Activated CD4-positive, alpha-beta T cell treated with anti-CD3 and anti-CD28 coated beads for 36 hours (primary cell): ENCODE results near the gene MID1. TPM values are rescaled to one million over a fixed set of nuclear protein-coding genes. Genes with fewer than 3 reads are reported as not detected.
"Not testable (repeated sequence)": the region's sequence is repeated elsewhere in the genome, so short reads cannot be mapped to it uniquely, and the experiment has no call there.

Experiments used
- ATAC-seq: fragments of 200-7000 bp; cut with Tn5 transposase; one replicate; pipeline ENCODE4 v1.10.0; 2021; ENCODE audit warnings: mild to moderate bottlenecking, moderate library complexity
- CTCF ChIA-PET: fragments of 350-600 bp; sonication (Branson Sonifier 250); formaldehyde crosslinking; loops from one replicate; lab custom pipeline; 2021; ENCODE audit warnings: antibody characterized with exemption; lab: Charles Lee
- POLR2A ChIA-PET: fragments of 350-600 bp; sonication (Branson Sonifier 250); formaldehyde crosslinking; loops from one replicate; lab custom pipeline; 2021; ENCODE audit warnings: antibody characterized with exemption, inconsistent platforms; lab: Charles Lee
- DNase-seq: peaks from one replicate; pipeline ENCODE4 v3.0.0-alpha.2; 2020
- H3K27ac Mint-ChIP-seq: one replicate; pipeline ENCODE4 v1.8.0; 2021; ENCODE audit warnings: mixed read lengths
- H3K27me3 Mint-ChIP-seq: one replicate; pipeline ENCODE4 v1.8.0; 2021; ENCODE audit warnings: mixed read lengths
- H3K36me3 Mint-ChIP-seq: one replicate; pipeline ENCODE4 v1.8.0; 2021; ENCODE audit warnings: low read depth, mixed read lengths
- H3K4me1 Mint-ChIP-seq: one replicate; pipeline ENCODE4 v1.8.0; 2021; ENCODE audit warnings: mixed read lengths
- H3K4me3 Mint-ChIP-seq: one replicate; pipeline ENCODE4 v1.8.0; 2021; ENCODE audit warnings: mild to moderate bottlenecking, moderate library complexity, mixed read lengths
- H3K9me3 Mint-ChIP-seq: one replicate; pipeline ENCODE4 v1.8.0; 2021; ENCODE audit warnings: low read depth, mixed read lengths
- intact Hi-C, 2 experiments: fragments of 100-400 bp; cut with DNase I in 1 of 2; cut with micrococcal nuclease in 1 of 2; formaldehyde crosslinking; loops; one replicate each; pipeline versions ENCODE4 v1.14.2 to v1.15.1; 2022 to 2024; cut with DNase I, micrococcal nuclease
- total RNA-seq, 2 experiments: library from RNA; stranded (reverse); gene quantifications; one replicate each; pipeline ENCODE4 v1.2.3, GENCODE V29; 2021

Gene MID1
- total RNA-seq, 2 experiments from 2014 or later = 0.37 to 0.43 TPM

GRCh38 chrX:10589787-10590186 is 30.6 kb downstream of the MID1 start:
- H3K9me3 Mint-ChIP-seq, H3K27me3 Mint-ChIP-seq, CTCF ChIA-PET, ATAC-seq, H3K4me1 Mint-ChIP-seq, DNase-seq, POLR2A ChIA-PET, H3K36me3 Mint-ChIP-seq, H3K4me3 Mint-ChIP-seq, H3K27ac Mint-ChIP-seq, intact Hi-C loops: not testable (repeated sequence)

GRCh38 chrX:10589098-10589497 is 31.3 kb downstream of the MID1 start:
- peaks cover 2% of the 10 kb centered on the region for H3K36me3 Mint-ChIP-seq
- H3K27me3 Mint-ChIP-seq = no peaks in the 10 kb centered on the region
- H3K4me1 Mint-ChIP-seq = no peaks in the 10 kb centered on the region
- H3K27ac Mint-ChIP-seq = no peak overlapping the region
- ChIA-PET CTCF (no interaction called here), POLR2A (no interaction called here)
- no peak overlapping the region for H3K4me3 Mint-ChIP-seq
- peaks cover 8% of the 10 kb centered on the region for H3K9me3 Mint-ChIP-seq
- no peak for DNase-seq
- intact Hi-C loops = no loop called here
- ATAC-seq = no peak

- intact Hi-C loops = not testable (repeated sequence)
Measured at GRCh38 chrX:10584882-10585281, 35.5 kb downstream of the MID1 start.

DNA sequence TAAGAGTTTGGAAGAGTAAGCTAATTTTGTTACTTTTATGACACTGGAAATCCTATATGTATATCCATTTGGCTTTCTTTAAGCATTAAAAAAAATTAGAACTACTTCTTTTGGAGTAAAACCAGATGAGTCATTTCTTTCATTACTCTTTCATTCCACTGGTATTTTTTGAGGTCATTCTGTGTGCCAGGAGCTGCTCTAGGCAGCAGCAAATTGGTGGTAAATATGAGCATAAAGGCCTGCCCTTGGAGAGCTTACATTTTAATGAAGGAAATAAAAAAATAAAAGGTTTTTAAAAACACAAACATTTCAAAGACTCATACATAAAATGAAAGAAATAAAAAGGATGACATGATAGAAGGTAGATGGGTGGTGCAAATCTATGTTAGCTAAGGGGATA is 37.4 kb downstream of the MID1 start:
- H3K9me3 Mint-ChIP-seq = peaks cover 8% of the 10 kb centered on the region
- POLR2A ChIA-PET = no interaction called here
- no peak overlapping the region for H3K27ac Mint-ChIP-seq
- H3K36me3 Mint-ChIP-seq = peaks cover 2% of the 10 kb centered on the region
- no peak for DNase-seq
- CTCF ChIA-PET = no interaction called here
- H3K4me3 Mint-ChIP-seq = no peak overlapping the region
- intact Hi-C loops = no loop called here
- no peaks in the 10 kb centered on the region for H3K27me3 Mint-ChIP-seq
- H3K4me1 Mint-ChIP-seq = no peaks in the 10 kb centered on the region
- ATAC-seq = no peak

More at GRCh38 chrX:10584882-10585281, 35.5 kb downstream of the MID1 start:
- H3K4me3 Mint-ChIP-seq, CTCF ChIA-PET, H3K4me1 Mint-ChIP-seq, POLR2A ChIA-PET, DNase-seq, H3K36me3 Mint-ChIP-seq, H3K9me3 Mint-ChIP-seq, H3K27me3 Mint-ChIP-seq, ATAC-seq, H3K27ac Mint-ChIP-seq: not testable (repeated sequence)

DNA sequence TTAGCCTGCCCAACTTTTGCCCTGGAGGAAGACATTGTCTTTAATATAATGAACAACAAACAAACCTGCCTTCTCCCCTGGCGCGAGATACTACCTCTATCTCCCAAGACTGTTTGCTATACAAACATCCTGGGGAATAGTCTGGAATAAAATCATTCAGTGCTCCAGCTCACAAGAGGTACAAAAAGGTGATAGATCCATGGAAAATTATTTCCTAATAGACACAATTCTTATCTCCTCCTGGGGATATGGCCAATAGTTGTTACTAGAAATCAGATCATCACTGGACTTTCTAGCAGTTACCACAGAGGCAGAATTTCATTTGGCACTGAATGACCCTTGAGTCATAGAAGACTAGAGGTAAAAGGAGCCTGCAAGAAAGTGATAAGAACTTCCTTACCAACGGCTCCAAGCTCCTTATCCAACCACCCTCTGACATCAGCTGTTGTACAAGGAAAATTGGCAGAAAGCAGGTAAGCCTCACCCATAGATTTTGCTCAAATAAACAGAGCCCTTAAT is 38.1 kb downstream of the MID1 start:
- Mint-ChIP-seq H3K27ac (no peak overlapping the region), H3K36me3 (peaks cover 2% of the 10 kb centered on the region), H3K9me3 (peaks cover 8% of the 10 kb centered on the region), H3K4me3 (no peak overlapping the region), H3K27me3 (no peaks in the 10 kb centered on the region), H3K4me1 (no peaks in the 10 kb centered on the region)
- intact Hi-C loops = no loop called here
- ATAC-seq (no peak), DNase-seq (no peak)
- POLR2A ChIA-PET = no interaction called here
- CTCF ChIA-PET = no interaction called here

- Mint-ChIP-seq H3K4me1 (no peaks in the 10 kb centered on the region), H3K4me3 (no peak overlapping the region)
- CTCF ChIA-PET = interaction anchor here (0.6 kb wide), 1 partner anchor 37 kb away, joined by 5 read pairs; no protein-coding TSS in a partner anchor
Measured at GRCh38 chrX:10579112-10580011, 41.0 kb downstream of the MID1 start.

DNA sequence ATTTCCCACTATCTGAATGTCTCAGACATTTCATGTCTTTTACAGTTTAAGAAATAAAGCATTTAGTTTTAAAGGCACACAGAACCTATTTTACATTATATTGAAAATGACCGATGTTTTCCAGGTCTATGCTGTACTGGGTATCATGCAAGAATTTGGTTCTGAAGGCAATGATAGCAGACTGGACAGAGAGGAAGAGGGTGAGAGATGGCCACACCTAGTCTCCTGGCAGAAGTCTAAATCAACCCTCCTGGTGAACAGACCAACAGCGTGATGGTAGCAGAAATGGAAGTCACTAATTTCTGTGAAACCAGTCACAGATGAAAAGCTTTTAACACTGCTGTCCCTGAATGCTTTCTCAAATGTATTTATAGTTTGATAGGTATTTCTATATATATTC is 41.9 kb downstream of the MID1 start:
- Mint-ChIP-seq H3K4me3 (no peak overlapping the region), H3K27ac (no peak overlapping the region), H3K9me3 (no peaks in the 10 kb centered on the region), H3K36me3 (no peaks in the 10 kb centered on the region), H3K27me3 (no peaks in the 10 kb centered on the region), H3K4me1 (no peaks in the 10 kb centered on the region)
- no peak for DNase-seq
- intact Hi-C loops = no loop called here
- ChIA-PET POLR2A (no interaction called here), CTCF (no interaction called here)
- no peak for ATAC-seq

More at GRCh38 chrX:10579112-10580011, 41.0 kb downstream of the MID1 start:
- peaks cover 3% of the 10 kb centered on the region for H3K9me3 Mint-ChIP-seq
- no peaks in the 10 kb centered on the region for H3K27me3 Mint-ChIP-seq
- ATAC-seq = no peak
- POLR2A ChIA-PET = no interaction called here
- H3K36me3 Mint-ChIP-seq = peaks cover 2% of the 10 kb centered on the region
- DNase-seq = no peak
- no peak overlapping the region for H3K27ac Mint-ChIP-seq
- intact Hi-C loops = no loop called here

GRCh38 chrX:10577853-10578252 is 42.5 kb downstream of the MID1 start:
- intact Hi-C loops = no loop called here
- CTCF ChIA-PET = no interaction called here
- no peak for DNase-seq
- Mint-ChIP-seq H3K27ac (no peak overlapping the region), H3K36me3 (no peaks in the 10 kb centered on the region), H3K4me1 (no peaks in the 10 kb centered on the region), H3K27me3 (no peaks in the 10 kb centered on the region), H3K4me3 (no peak overlapping the region), H3K9me3 (no peaks in the 10 kb centered on the region)
- ATAC-seq = no peak
- POLR2A ChIA-PET = no interaction called here

DNA sequence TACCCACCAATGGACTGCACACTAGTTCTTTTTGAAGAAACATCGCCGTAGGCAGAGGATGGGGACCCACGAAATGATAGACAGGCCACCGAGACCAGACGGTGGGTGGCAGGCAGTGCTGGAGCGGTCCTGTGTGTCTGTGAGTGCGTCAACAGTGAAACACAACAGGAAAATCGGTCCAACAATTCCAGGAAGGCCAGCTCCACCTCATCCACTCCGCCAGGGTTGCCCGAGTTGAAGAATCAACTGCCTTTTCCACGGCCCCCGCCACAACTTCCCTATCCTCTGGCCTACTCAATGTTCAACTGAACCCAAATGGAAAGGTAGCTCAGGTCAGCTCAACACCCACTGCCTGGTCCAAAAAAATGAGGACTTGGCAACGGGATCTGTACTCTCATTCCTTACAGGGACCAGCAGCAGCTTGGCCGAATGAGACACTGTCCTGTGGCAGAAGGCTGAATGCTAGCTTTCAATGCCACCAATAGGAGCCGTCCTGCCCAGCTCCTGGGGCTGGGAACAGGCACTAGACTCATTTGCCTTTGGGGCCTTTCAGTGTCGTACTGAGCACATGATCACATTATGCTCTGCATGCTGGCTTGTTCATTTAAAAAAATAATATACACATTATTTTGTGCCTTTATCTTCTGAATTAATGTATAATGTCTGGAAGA is 43.5 kb downstream of the MID1 start:
- intact Hi-C loops = no loop called here
- no peak for ATAC-seq
- H3K9me3 Mint-ChIP-seq = no peaks in the 10 kb centered on the region
- H3K36me3 Mint-ChIP-seq = no peaks in the 10 kb centered on the region
- DNase-seq = no peak
- CTCF ChIA-PET = no interaction called here
- H3K27me3 Mint-ChIP-seq = no peaks in the 10 kb centered on the region
- H3K27ac Mint-ChIP-seq = no peak overlapping the region
- H3K4me1 Mint-ChIP-seq = no peaks in the 10 kb centered on the region
- POLR2A ChIA-PET = no interaction called here
- H3K4me3 Mint-ChIP-seq = no peak overlapping the region

GRCh38 chrX:10576186-10576585 is 44.2 kb downstream of the MID1 start:
- H3K4me1 Mint-ChIP-seq = no peaks in the 10 kb centered on the region
- POLR2A ChIA-PET = no interaction called here
- H3K27ac Mint-ChIP-seq = no peak overlapping the region
- intact Hi-C loops = no loop called here
- DNase-seq = no peak
- no peaks in the 10 kb centered on the region for H3K27me3 Mint-ChIP-seq
- H3K4me3 Mint-ChIP-seq = no peak overlapping the region
- CTCF ChIA-PET = no interaction called here
- H3K36me3 Mint-ChIP-seq = no peaks in the 10 kb centered on the region
- no peaks in the 10 kb centered on the region for H3K9me3 Mint-ChIP-seq
- ATAC-seq = no peak

GRCh38 chrX:10574663-10575062 is 45.7 kb downstream of the MID1 start:
- H3K4me3 Mint-ChIP-seq = no peak overlapping the region

DNA sequence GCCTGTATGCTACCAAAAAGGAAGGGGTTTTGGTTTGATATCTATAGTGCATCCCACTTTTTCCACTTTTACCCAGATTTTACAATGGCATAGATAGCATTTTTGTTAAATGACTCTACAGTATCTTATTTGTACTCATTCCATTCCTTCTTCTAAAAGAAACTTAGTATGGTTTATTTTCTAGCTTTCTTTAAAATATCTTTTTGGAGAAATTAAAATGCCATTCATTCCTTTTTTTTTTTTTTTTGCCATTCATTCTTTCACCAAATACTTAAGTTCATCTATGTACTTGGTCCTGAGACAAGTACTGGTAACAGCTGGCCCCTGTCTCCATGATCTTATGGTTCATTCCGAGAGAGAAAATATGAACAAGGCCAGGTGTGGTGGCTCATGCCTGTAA is 49.1 kb downstream of the MID1 start:
- no peaks in the 10 kb centered on the region for H3K36me3 Mint-ChIP-seq
- no peaks in the 10 kb centered on the region for H3K9me3 Mint-ChIP-seq
- H3K4me1 Mint-ChIP-seq = no peaks in the 10 kb centered on the region
- ChIA-PET CTCF (no interaction called here), POLR2A (no interaction called here)
- intact Hi-C loops = no loop called here
- DNase-seq (no peak), ATAC-seq (no peak)
- H3K27me3 Mint-ChIP-seq = no peaks in the 10 kb centered on the region
- H3K27ac Mint-ChIP-seq = no peak overlapping the region
- H3K4me3 Mint-ChIP-seq = no peak overlapping the region

More at GRCh38 chrX:10574663-10575062, 45.7 kb downstream of the MID1 start:
- CTCF ChIA-PET = no interaction called here
- DNase-seq = no peak
- Mint-ChIP-seq H3K27me3 (no peaks in the 10 kb centered on the region), H3K9me3 (no peaks in the 10 kb centered on the region), H3K4me1 (no peaks in the 10 kb centered on the region), H3K36me3 (no peaks in the 10 kb centered on the region), H3K27ac (no peak overlapping the region)
- intact Hi-C loops = no loop called here
- no peak for ATAC-seq
- POLR2A ChIA-PET = no interaction called here
